ENCODE results near the gene TOP3B.
A peak's percentile ranks its signal among the peaks of the same experiment; 100 is the strongest.

The TOP3B gene

GRCh38 chr22:21989049-21989448 is 6.5 kb upstream of the TOP3B start:
- H3K4me3 ChIP-seq = no peak overlapping the region
- no peak overlapping the region for H3K27ac ChIP-seq

- no peak overlapping the region for H3K4me3 ChIP-seq
These were observed 2.6 kb upstream of the TOP3B start for GRCh38 chr22:21985214-21985613.

GRCh38 chr22:21984793-21985192 is 2.2 kb upstream of the TOP3B start:
- H3K27ac ChIP-seq = no peak overlapping the region
- H3K4me3 ChIP-seq = no peak overlapping the region

More at GRCh38 chr22:21985214-21985613, 2.6 kb upstream of the TOP3B start:
- no peak overlapping the region for H3K27ac ChIP-seq

- Histone ChIP-seq H3K27ac (peak overlapping the region in 18 of 21 experiments; percentile 71 to 95 (median 88)), H3K4me3 (peak overlapping the region; percentile 58 to 94 (median 88))
These were observed 713 bp downstream of the TOP3B start for GRCh38 chr22:21981874-21982273.

- Histone ChIP-seq H3K4me3 (no peak overlapping the region), H3K27ac (no peak overlapping the region)
These were observed 2.0 kb downstream of the TOP3B start for GRCh38 chr22:21980547-21980946.

GRCh38 chr22:21978564-21979386 is 3.8 kb downstream of the TOP3B start:
- no peak overlapping the region for H3K4me3 ChIP-seq
- no peak overlapping the region for H3K27ac ChIP-seq

GRCh38 chr22:21977814-21978213 is 4.8 kb downstream of the TOP3B start:
- no peak overlapping the region for H3K27ac ChIP-seq

GRCh38 chr22:21975854-21976345 is 6.7 kb downstream of the TOP3B start:
- Histone ChIP-seq H3K4me3 (no peak overlapping the region), H3K27ac (no peak overlapping the region)

More at GRCh38 chr22:21977814-21978213, 4.8 kb downstream of the TOP3B start:
- H3K4me3 ChIP-seq = no peak overlapping the region

GRCh38 chr22:21975273-21975672 is 7.3 kb downstream of the TOP3B start:
- Histone ChIP-seq H3K27ac (no peak overlapping the region), H3K4me3 (no peak overlapping the region)

- Histone ChIP-seq H3K27ac (no peak overlapping the region), H3K4me3 (no peak overlapping the region)
These were observed 8.4 kb downstream of the TOP3B start for GRCh38 chr22:21974058-21974649.

- Histone ChIP-seq H3K27ac (no peak overlapping the region), H3K4me3 (no peak overlapping the region)
These were observed 9.8 kb downstream of the TOP3B start for GRCh38 chr22:21972806-21973205.

- H3K4me3 ChIP-seq = no peak overlapping the region
These were observed 10.3 kb downstream of the TOP3B start for GRCh38 chr22:21972293-21972779.

GRCh38 chr22:21971858-21972275 is 10.7 kb downstream of the TOP3B start:
- H3K27ac ChIP-seq = no peak overlapping the region

More at GRCh38 chr22:21972293-21972779, 10.3 kb downstream of the TOP3B start:
- no peak overlapping the region for H3K27ac ChIP-seq

GRCh38 chr22:21970800-21971617 is 11.6 kb downstream of the TOP3B start:
- Histone ChIP-seq H3K4me3 (no peak overlapping the region), H3K27ac (no peak overlapping the region)

More at GRCh38 chr22:21971858-21972275, 10.7 kb downstream of the TOP3B start:
- H3K4me3 ChIP-seq = no peak overlapping the region

GRCh38 chr22:21970037-21970799 is 12.4 kb downstream of the TOP3B start:
- no peak overlapping the region for H3K27ac ChIP-seq
- no peak overlapping the region for H3K4me3 ChIP-seq

GRCh38 chr22:21968452-21969129 is 14.0 kb downstream of the TOP3B start:
- Histone ChIP-seq H3K4me3 (no peak overlapping the region), H3K27ac (no peak overlapping the region)

GRCh38 chr22:21967693-21968271 is 14.8 kb downstream of the TOP3B start:
- Histone ChIP-seq H3K27ac (no peak overlapping the region), H3K4me3 (no peak overlapping the region)

All from skin epidermis (tissue), 12 donors.